NCI-H2227 (cell line): Measurements from ENCODE around the gene SLC8B1.

Experiments
- DNase-seq: peaks from one replicate; lab custom pipeline; 2025; ENCODE audit not compliant: unreplicated experiment; lab: John Stamatoyannopoulos, UW

Gene SLC8B1

GRCh38 chr12:113271853-113272561, 62.9 kb downstream of the SLC8B1 start:
- no peak for DNase-seq

DNA sequence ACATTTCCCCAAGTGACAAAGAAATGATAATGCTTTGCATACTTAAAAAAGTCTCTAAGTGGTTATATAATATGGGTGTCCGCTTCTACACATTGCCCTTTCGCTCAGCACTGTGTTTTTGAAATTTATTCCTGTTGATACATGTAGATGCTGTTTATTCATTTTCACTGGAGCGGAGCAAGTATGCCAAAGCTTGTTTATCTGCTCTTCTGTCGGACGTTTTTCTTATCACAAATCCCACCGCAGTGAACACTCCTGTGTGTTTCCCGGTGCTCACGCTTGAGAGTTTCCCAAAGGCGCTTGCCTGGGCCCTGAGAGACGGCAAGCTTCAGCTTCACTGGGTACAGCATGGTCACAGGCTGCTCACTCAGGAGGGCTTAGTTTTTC, 63.5 kb downstream of the SLC8B1 start:
- no peak for DNase-seq

DNA sequence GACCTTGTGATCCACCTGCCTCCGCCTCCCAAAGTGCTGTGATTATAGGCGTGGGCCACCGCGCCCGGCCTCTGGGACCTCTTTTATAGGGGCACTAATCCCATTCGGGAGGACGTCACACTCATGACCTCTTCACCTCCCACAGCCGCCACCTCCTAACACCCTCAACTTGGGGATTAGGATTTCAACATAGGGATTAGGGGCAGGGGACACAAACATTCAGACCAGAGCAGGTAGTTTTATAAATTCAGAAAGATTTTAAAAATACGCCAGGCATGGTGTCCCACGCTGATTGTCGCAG, 64.2 kb downstream of the SLC8B1 start:
- DNase-seq = no peak

DNA sequence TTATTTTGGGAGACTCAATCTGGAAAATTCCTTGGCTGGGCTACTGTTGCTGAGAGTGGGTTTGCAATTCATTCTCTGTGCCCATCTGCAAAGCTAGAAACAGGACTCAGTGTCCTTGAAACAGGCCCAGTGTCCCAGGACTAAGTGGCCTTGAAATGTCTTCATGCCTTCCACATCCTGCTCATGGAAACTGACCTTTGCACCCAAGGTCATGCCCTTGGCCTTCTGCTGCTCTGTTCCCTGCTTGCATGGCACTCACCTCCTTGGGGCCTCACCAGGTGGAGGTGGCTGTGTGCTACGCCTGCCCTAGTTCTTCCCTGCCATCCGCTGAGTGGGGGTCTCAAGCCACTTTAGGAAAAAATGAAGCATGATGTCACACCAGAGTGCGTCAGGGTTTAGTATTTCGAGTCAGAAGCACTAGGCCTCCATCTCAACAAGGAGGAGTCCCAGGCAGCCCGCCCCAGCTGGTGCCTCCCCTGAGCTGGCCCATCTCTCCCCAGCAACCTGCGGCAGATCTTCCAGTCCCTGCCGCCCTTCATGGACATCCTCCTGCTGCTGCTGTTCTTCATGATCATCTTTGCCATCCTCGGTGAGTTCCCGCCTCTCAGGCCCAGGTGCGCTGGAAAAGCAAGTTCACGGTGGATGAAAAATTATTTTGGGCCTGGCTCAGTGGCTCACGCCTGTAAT, 65.5 kb downstream of the SLC8B1 start:
- no peak for DNase-seq

GRCh38 chr12:113268621-113269020, 66.3 kb downstream of the SLC8B1 start:
- DNase-seq = no peak

- no peak for DNase-seq
Measured at GRCh38 chr12:113268136-113268535, 66.8 kb downstream of the SLC8B1 start.

DNA sequence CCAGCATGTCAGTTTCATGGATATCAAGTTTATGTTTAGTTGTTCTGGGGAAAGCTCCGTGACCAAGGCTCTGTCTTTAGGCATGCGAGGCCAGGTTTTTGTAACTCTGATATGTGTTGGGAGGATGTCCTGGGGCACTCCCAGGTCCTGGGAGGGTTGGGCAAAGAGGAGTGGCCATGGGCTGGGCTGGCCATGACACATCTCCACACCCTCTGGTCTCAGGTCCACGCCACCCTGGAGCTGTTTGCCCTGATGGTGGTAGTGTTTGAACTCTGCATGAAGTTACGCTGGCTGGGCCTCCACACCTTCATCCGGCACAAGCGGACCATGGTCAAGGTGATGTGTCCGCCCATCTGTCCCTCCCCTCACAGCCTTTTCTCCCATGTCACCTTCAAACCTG, 67.3 kb downstream of the SLC8B1 start:
- no peak for DNase-seq

DNA sequence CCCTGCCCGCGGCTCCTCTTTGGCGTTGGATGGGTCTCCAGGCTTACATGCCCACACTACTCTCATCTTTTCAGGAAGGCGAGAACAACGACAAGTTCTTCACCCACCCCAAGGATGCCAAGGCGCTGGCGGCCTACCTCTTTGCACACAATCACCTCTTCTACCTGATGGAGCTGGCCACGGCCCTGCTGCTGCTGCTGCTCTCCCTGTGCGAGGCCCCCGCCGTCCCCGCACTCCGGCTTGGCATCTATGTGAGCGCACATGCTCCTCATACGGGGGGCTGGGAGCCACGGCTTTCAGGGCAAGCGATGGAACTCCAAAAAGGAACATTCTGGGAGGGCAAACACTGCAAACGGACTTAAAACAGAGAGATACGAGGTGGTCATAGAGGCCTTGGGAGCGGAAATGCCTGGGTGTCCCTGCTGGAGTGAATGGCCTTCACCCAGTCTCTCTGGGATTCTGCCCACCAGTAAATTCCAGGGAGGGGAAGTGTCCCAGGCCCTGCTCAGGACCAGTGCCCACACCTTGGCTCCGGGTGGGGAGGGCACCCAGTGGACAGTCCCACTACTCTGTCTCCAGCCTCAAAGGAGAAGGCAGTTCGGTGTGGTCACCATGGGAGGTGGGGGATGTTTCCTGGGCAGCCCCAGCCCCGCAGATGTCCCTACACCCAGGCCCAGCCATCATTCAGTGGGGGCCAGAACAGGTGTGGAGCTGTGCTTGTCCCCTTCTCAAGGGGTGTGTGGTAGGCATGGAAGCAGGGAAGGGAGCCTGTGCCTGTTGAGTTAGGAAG, 68.6 kb downstream of the SLC8B1 start:
- DNase-seq = no peak

DNA sequence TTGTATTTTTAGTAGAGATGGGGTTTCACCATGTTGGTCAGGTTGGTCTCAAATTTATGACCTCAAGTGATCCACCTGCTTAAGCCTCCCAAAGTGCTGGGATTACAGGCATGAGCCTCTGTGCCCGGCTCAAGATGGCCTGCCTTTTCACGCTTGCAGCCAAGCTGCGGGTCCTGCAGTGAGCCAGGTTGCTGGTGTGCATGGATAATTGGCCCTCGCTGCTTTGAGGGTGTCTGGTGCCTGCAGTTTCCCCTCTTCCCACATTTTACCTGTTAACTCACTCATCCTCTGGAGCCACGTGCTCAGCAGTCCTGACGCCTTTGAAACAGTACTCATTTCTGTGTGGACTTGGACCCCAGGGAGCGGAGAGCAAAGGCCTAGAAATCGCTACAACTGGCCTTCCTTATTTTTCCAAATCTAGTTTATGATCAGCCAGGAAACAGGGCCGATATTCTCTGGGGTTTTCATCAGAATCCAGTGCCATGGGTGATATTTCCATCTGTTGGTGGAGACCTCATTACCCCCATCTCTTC, 71.4 kb downstream of the SLC8B1 start:
- DNase-seq = no peak

GRCh38 chr12:113262710-113263109, 72.2 kb downstream of the SLC8B1 start:
- DNase-seq = no peak

DNA sequence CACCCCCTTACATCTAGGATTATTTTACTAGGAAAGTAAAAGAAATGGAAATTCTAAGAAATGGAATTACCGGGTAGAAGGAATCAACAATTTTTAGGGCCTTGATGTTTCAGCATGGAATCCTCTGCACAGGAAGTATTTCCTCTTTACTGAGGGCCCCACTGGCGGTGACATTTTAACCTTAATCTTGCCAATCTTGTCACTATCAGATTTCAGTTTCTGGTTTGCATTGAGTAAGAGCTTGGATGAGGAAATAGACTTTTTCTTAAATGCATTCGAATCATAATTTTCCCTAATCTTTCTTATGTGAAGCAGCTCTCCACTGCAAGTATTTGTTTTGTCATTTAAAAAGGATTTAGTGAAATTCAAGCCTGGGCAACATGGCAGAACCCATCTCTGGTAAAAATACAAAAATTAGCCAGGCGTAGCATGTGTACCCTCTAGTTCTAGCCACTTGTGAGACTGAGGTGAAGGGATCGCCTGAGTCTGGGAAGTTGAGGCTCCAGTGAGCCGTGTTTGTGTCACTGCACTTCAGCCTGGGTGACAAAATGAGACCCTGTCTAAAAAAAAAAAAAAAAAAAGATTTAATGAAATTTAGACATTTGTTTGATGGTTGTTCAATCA, 73.0 kb downstream of the SLC8B1 start:
- DNase-seq = no peak

- DNase-seq = no peak
Measured at GRCh38 chr12:113260636-113261300, 74.1 kb downstream of the SLC8B1 start.

- DNase-seq = no peak
Measured at GRCh38 chr12:113260127-113260526, 74.8 kb downstream of the SLC8B1 start.

- no peak for DNase-seq
Measured at GRCh38 chr12:113257564-113257963, 77.3 kb downstream of the SLC8B1 start.

DNA sequence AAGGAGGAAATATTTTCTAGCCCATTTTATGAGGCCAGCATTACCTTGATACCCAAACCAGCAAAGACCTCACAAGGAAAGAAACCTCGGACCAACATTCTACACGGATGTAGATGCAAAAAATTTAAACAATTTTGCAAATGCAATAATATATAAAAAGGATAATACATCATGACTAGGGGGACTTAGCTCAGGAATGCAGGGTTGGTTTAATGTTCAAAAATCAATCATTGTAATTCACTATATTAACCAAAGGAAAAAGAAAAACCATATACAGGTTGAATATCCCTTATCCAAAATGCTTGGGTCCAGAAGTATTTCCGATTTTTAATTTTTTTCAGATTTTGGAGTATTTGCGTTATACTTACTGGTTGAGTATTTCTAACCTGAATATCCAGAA, 80.6 kb downstream of the SLC8B1 start:
- DNase-seq = no peak

- DNase-seq = no peak
Measured at GRCh38 chr12:113253532-113254285, 81.2 kb downstream of the SLC8B1 start.

DNA sequence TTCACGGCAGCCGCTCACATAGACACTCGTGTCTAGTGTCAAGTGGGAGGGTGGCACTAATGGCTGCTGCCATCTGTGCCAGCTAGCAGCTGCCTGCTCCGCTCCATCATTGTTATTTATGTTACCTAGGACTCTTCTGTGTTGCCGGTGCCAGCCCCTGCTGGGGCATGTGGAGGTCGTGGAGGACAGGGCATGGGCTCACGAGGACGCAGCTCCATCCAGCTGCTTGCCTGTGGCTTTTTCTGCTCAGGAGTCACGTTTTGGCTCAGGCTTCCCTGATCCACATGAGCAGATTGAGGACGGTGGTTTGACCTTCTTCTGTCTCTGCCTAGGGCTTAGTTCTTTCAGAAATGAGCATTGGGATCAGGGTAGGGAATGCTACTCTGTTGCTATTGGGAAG, 82.4 kb downstream of the SLC8B1 start:
- no peak for DNase-seq

GRCh38 chr12:113251404-113252070, 83.4 kb downstream of the SLC8B1 start:
- DNase-seq = no peak

DNA sequence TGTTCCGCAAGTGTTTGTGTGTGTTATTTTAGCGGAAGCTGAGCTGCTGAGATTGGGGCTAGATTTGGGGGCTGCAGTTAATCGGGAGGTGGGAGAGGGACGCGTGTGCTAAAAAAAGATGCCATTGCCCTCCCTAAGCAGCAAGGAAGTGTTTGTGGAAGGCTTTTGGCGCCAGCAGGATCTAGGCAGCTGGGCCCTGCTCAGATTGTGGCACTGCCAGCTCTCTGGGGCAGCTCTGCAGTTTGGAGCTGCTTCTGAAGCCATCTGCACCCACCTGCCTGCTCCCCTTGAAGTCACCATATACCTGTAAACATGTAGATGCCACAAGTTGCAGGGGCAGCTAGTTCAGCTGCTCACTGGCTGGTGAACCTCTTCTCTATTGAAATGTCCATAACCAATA, 84.9 kb downstream of the SLC8B1 start:
- DNase-seq = no peak

GRCh38 chr12:113249546-113249945, 85.4 kb downstream of the SLC8B1 start:
- DNase-seq = no peak
